Stimulated activated CD4-positive, alpha-beta T cell treated with anti-CD3 and anti-CD28 coated beads, Interleukin-2, amount 100 ng/mL, for 48 hours (primary cell): ENCODE results near the gene CACFD1.

Experiments used
- DNase-seq, 2 donors: peaks; one replicate each; pipeline ENCODE4 v3.0.0-alpha.2; 2020

The CACFD1 gene

GRCh38 chr9:133485531-133486260 is 25.9 kb downstream of the CACFD1 start:
- no peak for DNase-seq

GRCh38 chr9:133487331-133487725 is 27.6 kb downstream of the CACFD1 start:
- no peak for DNase-seq

- DNase-seq: no peak
Measured at GRCh38 chr9:133488686-133489252, 29.0 kb downstream of the CACFD1 start.

- no peak for DNase-seq
Measured at GRCh38 chr9:133489253-133490190, 29.7 kb downstream of the CACFD1 start.

- DNase-seq: no peak
Measured at GRCh38 chr9:133490201-133490681, 30.5 kb downstream of the CACFD1 start.

- DNase-seq: no peak
Measured at GRCh38 chr9:133490865-133491655, 31.3 kb downstream of the CACFD1 start.

GRCh38 chr9:133491656-133491925 is 31.8 kb downstream of the CACFD1 start:
- no peak for DNase-seq

GRCh38 chr9:133492061-133493021 is 32.6 kb downstream of the CACFD1 start:
- no peak for DNase-seq

GRCh38 chr9:133493428-133493827 is 33.6 kb downstream of the CACFD1 start:
- DNase-seq: no peak

- DNase-seq: no peak
Measured at GRCh38 chr9:133493845-133494540, 34.2 kb downstream of the CACFD1 start.

GRCh38 chr9:133494636-133495326 is 35.0 kb downstream of the CACFD1 start:
- no peak for DNase-seq

- DNase-seq: no peak
Measured at GRCh38 chr9:133495327-133496293, 35.8 kb downstream of the CACFD1 start.

- DNase-seq: no peak
Measured at GRCh38 chr9:133496861-133497842, 37.4 kb downstream of the CACFD1 start.

- no peak for DNase-seq
Measured at GRCh38 chr9:133499132-133499891, 39.5 kb downstream of the CACFD1 start.

- DNase-seq: no peak
Measured at GRCh38 chr9:133499892-133500270, 40.1 kb downstream of the CACFD1 start.

- DNase-seq: no peak
Measured at GRCh38 chr9:133502112-133502511, 42.3 kb downstream of the CACFD1 start.

GRCh38 chr9:133505186-133505830 is 45.5 kb downstream of the CACFD1 start:
- DNase-seq: no peak
